ENCODE data around the gene ZNF462. TPM values are rescaled to one million over a fixed set of nuclear protein-coding genes. Genes with fewer than 3 reads are reported as not detected.

The ZNF462 gene
- total RNA-seq, 3 donors from 2014 or later = 0.19 to 0.34 (median 0.25) TPM

DNA sequence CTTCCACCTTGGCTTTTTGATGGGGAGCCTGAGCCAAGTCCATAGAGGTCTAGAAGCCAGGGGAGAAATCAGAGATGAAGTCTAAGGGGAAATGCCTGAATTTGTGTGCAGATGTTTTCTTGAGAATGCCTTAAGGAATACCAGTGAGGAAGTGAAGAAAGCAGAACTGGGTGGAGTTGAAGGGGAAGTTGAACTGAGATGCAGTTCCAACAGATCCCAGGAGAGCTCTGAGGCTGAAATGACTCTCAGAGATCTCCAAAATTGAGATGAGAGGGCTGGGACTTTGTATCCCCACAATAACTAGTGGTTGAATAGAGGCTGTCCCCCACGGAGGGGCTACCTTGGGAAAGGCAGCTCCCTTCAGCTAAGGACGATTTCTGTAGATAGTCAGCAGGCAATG, 197.1 kb downstream of the ZNF462 start:
- ATAC-seq (no peak), DNase-seq (no peak)
- H3K9me3 Mint-ChIP-seq = no peaks in the 10 kb centered on the region

More for the DNA sequence above, 197.1 kb downstream of the ZNF462 start:
- H3K4me1 Mint-ChIP-seq (ENCODE audit: low read depth) = no peaks in the 10 kb centered on the region
- no peaks in the 10 kb centered on the region for H3K27me3 Mint-ChIP-seq (ENCODE audit: low read depth)
- H3K36me3 Mint-ChIP-seq (ENCODE audit: insufficient read depth) = no peaks in the 10 kb centered on the region
- no peak overlapping the region for H3K4me3 Mint-ChIP-seq

Data from activated T-cell treated with anti-CD3 and anti-CD28 coated beads, Interleukin-2, amount 50 U/mL, for 4 hours (primary cell).